SK-N-SH (cell line): ENCODE measurements around the gene RETSAT. TPM values are rescaled to one million over a fixed set of nuclear protein-coding genes. Genes with fewer than 3 reads are reported as not detected.

ENCODE experiments used
- CTCF ChIA-PET: fragments of 300-600, 350-600 bp; formaldehyde crosslinking; extraction: SDS; loops from one replicate; lab custom pipeline; 2021; lab: Yijun Ruan, JAX
- POLR2A ChIA-PET: fragments of 350-600 bp; sonication (Branson Sonifier 250); formaldehyde crosslinking; extraction: SDS; loops from one replicate; lab custom pipeline; 2020; ENCODE audit warnings: antibody characterized with exemption, inconsistent platforms; lab: Yijun Ruan, JAX
- DNase-seq: peaks from one replicate; pipeline ENCODE4 v3.0.0; 2012
- H2AFZ ChIP-seq: fragments of 200-600 bp; sonication (generic); 2 replicates; pipeline ENCODE4 v1.8.1; 2016; ENCODE audit warnings: antibody characterized with exemption, mild to moderate bottlenecking, low read depth
- H3F3A ChIP-seq: fragments of 200-600 bp; sonication (generic); replicated peaks from 2 replicates; pipeline ENCODE3; 2016; ENCODE audit warnings: antibody characterized with exemption, mild to moderate bottlenecking; ENCODE audit not compliant: insufficient read depth
- H3K27ac ChIP-seq, 2 experiments: fragments of 200-500 bp in 1 of 2; fragments of 200-600 bp in 1 of 2; sonication (Bioruptor generic) in 1 of 2; sonication (generic), shearing (Covaris generic) in 1 of 2; 2 replicates each; pipeline versions ENCODE4 v1.5.1 to v1.6.1; 2014 to 2016; ENCODE audit warnings: low read depth in 2 of 2, inconsistent platforms in 1 of 2, low read length in 1 of 2, mild to moderate bottlenecking in 1 of 2, mixed read lengths in 1 of 2
- H3K27me3 ChIP-seq: fragments of 200-600 bp; sonication (generic), shearing (Covaris generic); 2 replicates; pipeline ENCODE4 v1.6.1; 2016; ENCODE audit warnings: mixed run types; ENCODE audit not compliant: insufficient read depth
- H3K36me3 ChIP-seq, 2 experiments: fragments of 200-500 bp in 1 of 2; fragments of 200-600 bp in 1 of 2; sonication (Bioruptor generic) in 1 of 2; sonication (generic) in 1 of 2; replicated peaks in 1 of 2; 2 replicates each; pipeline versions ENCODE3 to v1.5.1; 2014 to 2016; ENCODE audit warnings: low read length in 1 of 2, mild to moderate bottlenecking in 1 of 2; ENCODE audit not compliant: insufficient read depth in 2 of 2, control insufficient read depth in 1 of 2
- H3K4me1 ChIP-seq, 2 experiments: fragments of 200-500 bp in 1 of 2; fragments of 200-600 bp in 1 of 2; sonication (Bioruptor generic) in 1 of 2; sonication (generic), shearing (Covaris generic) in 1 of 2; 2 replicates each; pipeline versions ENCODE4 v1.5.1 to v1.6.1; 2014 to 2016; ENCODE audit warnings: low read depth in 1 of 2, low read length in 1 of 2, mixed run types in 1 of 2; ENCODE audit not compliant: insufficient read depth in 2 of 2, control insufficient read depth in 1 of 2
- H3K4me2 ChIP-seq: fragments of 200-600 bp; sonication (generic), shearing (Covaris generic); 2 replicates; pipeline ENCODE4 v1.6.1; 2017; ENCODE audit warnings: mixed run types
- H3K4me3 ChIP-seq, 2 experiments: fragments of 200-500 bp in 1 of 2; fragments of 200-600 bp in 1 of 2; sonication (Bioruptor generic) in 1 of 2; sonication (generic), shearing (Covaris generic) in 1 of 2; 2 replicates each; pipeline versions ENCODE4 v1.5.1 to v1.8.1; 2014 to 2016; ENCODE audit warnings: low read depth in 2 of 2, inconsistent platforms in 1 of 2, low read length in 1 of 2, mild to moderate bottlenecking in 1 of 2, mixed read lengths in 1 of 2, moderate library complexity in 1 of 2
- H3K79me2 ChIP-seq: fragments of 200-600 bp; sonication (generic); 2 replicates; pipeline ENCODE4 v1.8.1; 2017; ENCODE audit warnings: mild to moderate bottlenecking; ENCODE audit not compliant: insufficient read depth
- H3K9ac ChIP-seq: fragments of 200-600 bp; sonication (generic); 2 replicates; pipeline ENCODE4 v1.6.1; 2017; ENCODE audit warnings: mixed run types
- H3K9me2 ChIP-seq: fragments of 200-600 bp; sonication (generic); 2 replicates; pipeline ENCODE4 v1.6.1; 2017; ENCODE audit warnings: mixed run types
- H3K9me3 ChIP-seq: fragments of 200-600 bp; sonication (generic); 2 replicates; pipeline ENCODE4 v1.6.1; 2017; ENCODE audit warnings: mixed run types, mild to moderate bottlenecking, moderate library complexity
- H4K20me1 ChIP-seq: fragments of 200-600 bp; sonication (generic); 2 replicates; pipeline ENCODE4 v1.6.1; 2017; ENCODE audit warnings: mild to moderate bottlenecking, mixed run types; ENCODE audit not compliant: insufficient read depth
- CHD2 ChIP-seq: fragments of 150-350 bp; IDR thresholded peaks from 2 replicates; pipeline ENCODE4 v1.6.1; 2018; ENCODE audit warnings: low read length; ENCODE audit not compliant: partially characterized antibody
- EP300 ChIP-seq, 2 experiments: IDR thresholded peaks; 2 replicates each; pipeline versions ENCODE4 v1.4.0 to v1.6.1; 2012; ENCODE audit warnings: borderline replicate concordance in 1 of 2, low read depth in 1 of 2, low read length in 1 of 2
- FOXJ3 ChIP-seq: sonication (generic); formaldehyde crosslinking; IDR thresholded peaks from 2 replicates; pipeline ENCODE4 v1.5.1; 2020; ENCODE audit warnings: mild to moderate bottlenecking, missing genetic modification reagents
- FOXM1 ChIP-seq: IDR thresholded peaks from 2 replicates; pipeline ENCODE4 v1.4.0; 2012; ENCODE audit warnings: low read depth, mild to moderate bottlenecking
- GATA2 ChIP-seq: sonication (generic); formaldehyde crosslinking; IDR thresholded peaks from 2 replicates; pipeline ENCODE4 v1.5.0; 2020; ENCODE audit warnings: mild to moderate bottlenecking, missing genetic modification reagents
- MEF2A ChIP-seq: IDR thresholded peaks from 2 replicates; pipeline ENCODE4 v1.4.0; 2012; ENCODE audit warnings: low read depth, borderline replicate concordance
- NFIC ChIP-seq: IDR thresholded peaks from 2 replicates; pipeline ENCODE4 v1.4.0; 2012; ENCODE audit warnings: borderline replicate concordance
- NRF1 ChIP-seq: IDR thresholded peaks from 2 replicates; pipeline ENCODE4 v1.6.1; 2012; ENCODE audit warnings: low read depth, mild to moderate bottlenecking, low read length
- POLR2AphosphoS5 ChIP-seq: IDR thresholded peaks from 2 replicates; pipeline ENCODE4 v1.6.1; 2012; ENCODE audit warnings: low read depth, low read length
- RAD21 ChIP-seq: IDR thresholded peaks from 2 replicates; pipeline ENCODE4 v1.6.1; 2012; ENCODE audit warnings: mild to moderate bottlenecking, low read length
- RFX5 ChIP-seq: IDR thresholded peaks from 2 replicates; pipeline ENCODE4 v1.6.1; 2012; ENCODE audit warnings: mild to moderate bottlenecking, improper control_type of control experiment, low read length
- SMC3 ChIP-seq: IDR thresholded peaks from 2 replicates; pipeline ENCODE4 v1.6.1; 2012; ENCODE audit warnings: low read depth, low read length, improper control_type of control experiment
- TAF1 ChIP-seq: IDR thresholded peaks from 2 replicates; pipeline ENCODE4 v1.6.1; 2012; ENCODE audit warnings: low read depth, mild to moderate bottlenecking, low read length, moderate library complexity, borderline replicate concordance
- YY1 ChIP-seq: IDR thresholded peaks from 2 replicates; pipeline ENCODE4 v1.4.0; 2012; ENCODE audit warnings: low read depth, mild to moderate bottlenecking
- WGBS: methylation state at CpG from one replicate; pipeline ENCODE4 v1.1.6; 2017; ENCODE audit warnings: low lambda C conversion rate; 5-methylcytosine and 5-hydroxymethylcytosine counted together
- polyA plus RNA-seq, 3 experiments: library from polyadenylated mRNA; depleted of rRNA; stranded (reverse); fragments of >200 nt; gene quantifications; 2 replicates each; pipeline ENCODE4 v1.2.3, GENCODE V29; 2012
- TF ChIP-seq, protein P1 (sequence below): fragments of 200-600 bp; sonication (generic); IDR thresholded peaks from 2 replicates; pipeline ENCODE4 v1.6.1; 2017; ENCODE audit warnings: antibody characterized with exemption, mild to moderate bottlenecking, moderate library complexity
- TF ChIP-seq, protein P2 (sequence below): IDR thresholded peaks from 2 replicates; pipeline ENCODE4 v1.4.0; 2012; ENCODE audit warnings: low read depth, borderline replicate concordance
- TF ChIP-seq, protein P3 (sequence below): IDR thresholded peaks from 2 replicates; pipeline ENCODE4 v1.6.1; 2012; ENCODE audit warnings: mild to moderate bottlenecking, low read depth, low read length, moderate library complexity

Gene RETSAT
- polyA plus RNA-seq, 1 of the 3 experiments (the other 2 are of a cell fraction) = 28.0 TPM

DNA sequence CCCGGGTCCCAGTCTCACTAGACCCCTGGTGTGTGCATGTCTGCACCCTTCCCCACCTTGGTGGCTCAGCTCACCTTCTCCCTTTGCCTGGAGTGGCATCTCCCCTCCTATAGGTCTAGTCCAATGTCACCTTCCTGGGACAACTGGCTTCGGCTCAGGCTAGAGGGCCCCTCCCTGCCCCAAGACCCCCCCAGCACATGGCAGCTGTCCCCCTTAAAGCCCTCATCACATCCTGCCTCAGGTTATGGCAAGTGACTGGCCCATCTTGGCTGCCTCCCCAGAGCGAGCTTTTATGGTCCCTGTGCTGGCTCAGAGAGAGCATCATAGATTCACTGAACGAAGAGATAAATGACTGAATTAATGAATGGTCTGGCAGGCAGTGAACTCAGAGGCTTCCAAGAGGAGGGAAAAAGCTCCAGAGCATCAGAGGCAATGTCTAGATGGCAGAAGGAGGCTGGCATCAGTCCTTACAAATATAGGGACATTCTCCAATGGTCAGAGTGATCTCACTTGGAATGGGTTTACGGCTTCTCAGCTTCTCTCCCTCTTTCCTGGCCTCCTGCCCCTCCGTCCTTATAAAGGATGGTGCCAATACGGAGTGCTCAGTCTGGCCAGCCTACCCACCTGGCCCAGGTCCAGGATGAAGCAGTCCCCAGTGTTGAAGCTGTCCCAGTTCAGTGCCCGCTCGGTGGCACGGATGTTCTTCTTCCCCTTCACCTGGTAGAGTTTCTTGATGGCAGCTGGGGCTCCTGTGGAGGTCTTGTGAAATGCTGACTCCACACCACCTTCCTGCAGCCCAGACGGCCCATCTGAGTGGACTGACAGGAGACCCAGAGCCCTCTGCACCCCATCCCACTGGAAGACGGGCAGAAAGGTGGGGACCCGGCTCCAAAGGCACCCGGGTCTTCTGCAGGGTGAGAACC is 46.5 kb upstream of the RETSAT start:
- no peak overlapping the region for H3K4me2 ChIP-seq
- H3K9me2 ChIP-seq = no peaks in the 10 kb centered on the region
- H2AFZ ChIP-seq = no peak overlapping the region
- H4K20me1 ChIP-seq = no peaks in the 10 kb centered on the region
- ChIA-PET CTCF (interaction anchor here (0.7 to 2.0 kb wide), 3 partner anchors 10 to 151 kb away, joined by 3 to 5 read pairs (median 5); no protein-coding TSS in a partner anchor), POLR2A (no interaction called here)
- H3K36me3 ChIP-seq = no peaks in the 10 kb centered on the region
- H3K79me2 ChIP-seq = no peaks in the 10 kb centered on the region
- no peak overlapping the region for H3K4me3 ChIP-seq
- 0 out of 2 replicates have a peak, but pooled peaks cover 4% of the 10 kb centered on the region for H3K9me3 ChIP-seq
- peaks cover 9% of the 10 kb centered on the region in 2 experiments; a peak in 2 of 4 replicates for H3K4me1 ChIP-seq
- TF ChIP-seq NRF1 (no peak), POLR2AphosphoS5 (no peak), YY1 (no peak)
- peaks cover 10% of the 10 kb centered on the region for H3F3A ChIP-seq
- no peaks in the 10 kb centered on the region for H3K27me3 ChIP-seq
- DNase-seq = peak; percentile 12
- no peak overlapping the region for H3K9ac ChIP-seq
- WGBS = 67% methylated on average over 14 of the region's 14 CpGs
- H3K27ac ChIP-seq = no peak overlapping the region

DNA sequence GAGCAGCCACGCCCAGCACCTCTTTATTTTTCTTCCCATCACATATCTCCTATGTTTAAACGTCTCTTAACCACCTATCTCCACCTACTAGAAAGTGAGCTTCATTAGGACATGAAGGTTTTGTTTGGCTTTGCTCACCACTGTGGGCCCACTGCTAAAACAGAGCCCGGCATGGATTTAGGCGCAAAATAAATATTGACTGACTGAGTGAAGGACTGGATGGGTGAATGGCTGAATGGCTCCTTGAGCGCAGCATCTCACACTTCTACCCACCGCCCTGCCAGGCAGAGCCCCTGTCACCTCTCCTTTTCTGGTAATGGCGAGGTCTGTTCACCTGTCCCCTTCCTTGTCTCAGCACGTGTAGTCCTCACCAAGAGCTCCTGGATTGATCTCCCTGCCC is 45.7 kb upstream of the RETSAT start:
- Histone ChIP-seq H3F3A (peaks cover 3% of the 10 kb centered on the region), H3K9ac (no peak overlapping the region), H4K20me1 (no peaks in the 10 kb centered on the region), H3K4me1 (peaks cover 2 to 13% of the 10 kb centered on the region in 2 experiments; a peak in 2 of 4 replicates), H3K9me3 (0 out of 2 replicates have a peak, but pooled peaks cover 4% of the 10 kb centered on the region), H3K27ac (no peak overlapping the region), H3K9me2 (no peaks in the 10 kb centered on the region), H3K79me2 (no peaks in the 10 kb centered on the region), H2AFZ (no peak overlapping the region), H3K4me2 (no peak overlapping the region), H3K36me3 (no peaks in the 10 kb centered on the region), H3K4me3 (no peak overlapping the region), H3K27me3 (no peaks in the 10 kb centered on the region)
- TF ChIP-seq SMC3 = no peak
- TF ChIP-seq FOXJ3 (CRISPR knock-in tag) = no peak
- TF ChIP-seq EP300 (IDR thresholded peaks at IDR 0.05; ENCODE audit: borderline replicate concordance in 1 of 2, low read depth in 1 of 2, low read length in 1 of 2) = no peak
- no peak for TF ChIP-seq POLR2AphosphoS5
- TF ChIP-seq, protein P1, sequence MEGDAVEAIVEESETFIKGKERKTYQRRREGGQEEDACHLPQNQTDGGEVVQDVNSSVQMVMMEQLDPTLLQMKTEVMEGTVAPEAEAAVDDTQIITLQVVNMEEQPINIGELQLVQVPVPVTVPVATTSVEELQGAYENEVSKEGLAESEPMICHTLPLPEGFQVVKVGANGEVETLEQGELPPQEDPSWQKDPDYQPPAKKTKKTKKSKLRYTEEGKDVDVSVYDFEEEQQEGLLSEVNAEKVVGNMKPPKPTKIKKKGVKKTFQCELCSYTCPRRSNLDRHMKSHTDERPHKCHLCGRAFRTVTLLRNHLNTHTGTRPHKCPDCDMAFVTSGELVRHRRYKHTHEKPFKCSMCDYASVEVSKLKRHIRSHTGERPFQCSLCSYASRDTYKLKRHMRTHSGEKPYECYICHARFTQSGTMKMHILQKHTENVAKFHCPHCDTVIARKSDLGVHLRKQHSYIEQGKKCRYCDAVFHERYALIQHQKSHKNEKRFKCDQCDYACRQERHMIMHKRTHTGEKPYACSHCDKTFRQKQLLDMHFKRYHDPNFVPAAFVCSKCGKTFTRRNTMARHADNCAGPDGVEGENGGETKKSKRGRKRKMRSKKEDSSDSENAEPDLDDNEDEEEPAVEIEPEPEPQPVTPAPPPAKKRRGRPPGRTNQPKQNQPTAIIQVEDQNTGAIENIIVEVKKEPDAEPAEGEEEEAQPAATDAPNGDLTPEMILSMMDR = no peak
- TF ChIP-seq MEF2A = no peak
- no peak for TF ChIP-seq RFX5
- TF ChIP-seq, protein P2, sequence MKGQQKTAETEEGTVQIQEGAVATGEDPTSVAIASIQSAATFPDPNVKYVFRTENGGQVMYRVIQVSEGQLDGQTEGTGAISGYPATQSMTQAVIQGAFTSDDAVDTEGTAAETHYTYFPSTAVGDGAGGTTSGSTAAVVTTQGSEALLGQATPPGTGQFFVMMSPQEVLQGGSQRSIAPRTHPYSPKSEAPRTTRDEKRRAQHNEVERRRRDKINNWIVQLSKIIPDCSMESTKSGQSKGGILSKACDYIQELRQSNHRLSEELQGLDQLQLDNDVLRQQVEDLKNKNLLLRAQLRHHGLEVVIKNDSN = no peak
- TF ChIP-seq NFIC = no peak
- no peak for TF ChIP-seq CHD2
- TF ChIP-seq RAD21 = no peak
- no peak for TF ChIP-seq FOXM1
- no peak for TF ChIP-seq TAF1
- TF ChIP-seq, protein P3, sequence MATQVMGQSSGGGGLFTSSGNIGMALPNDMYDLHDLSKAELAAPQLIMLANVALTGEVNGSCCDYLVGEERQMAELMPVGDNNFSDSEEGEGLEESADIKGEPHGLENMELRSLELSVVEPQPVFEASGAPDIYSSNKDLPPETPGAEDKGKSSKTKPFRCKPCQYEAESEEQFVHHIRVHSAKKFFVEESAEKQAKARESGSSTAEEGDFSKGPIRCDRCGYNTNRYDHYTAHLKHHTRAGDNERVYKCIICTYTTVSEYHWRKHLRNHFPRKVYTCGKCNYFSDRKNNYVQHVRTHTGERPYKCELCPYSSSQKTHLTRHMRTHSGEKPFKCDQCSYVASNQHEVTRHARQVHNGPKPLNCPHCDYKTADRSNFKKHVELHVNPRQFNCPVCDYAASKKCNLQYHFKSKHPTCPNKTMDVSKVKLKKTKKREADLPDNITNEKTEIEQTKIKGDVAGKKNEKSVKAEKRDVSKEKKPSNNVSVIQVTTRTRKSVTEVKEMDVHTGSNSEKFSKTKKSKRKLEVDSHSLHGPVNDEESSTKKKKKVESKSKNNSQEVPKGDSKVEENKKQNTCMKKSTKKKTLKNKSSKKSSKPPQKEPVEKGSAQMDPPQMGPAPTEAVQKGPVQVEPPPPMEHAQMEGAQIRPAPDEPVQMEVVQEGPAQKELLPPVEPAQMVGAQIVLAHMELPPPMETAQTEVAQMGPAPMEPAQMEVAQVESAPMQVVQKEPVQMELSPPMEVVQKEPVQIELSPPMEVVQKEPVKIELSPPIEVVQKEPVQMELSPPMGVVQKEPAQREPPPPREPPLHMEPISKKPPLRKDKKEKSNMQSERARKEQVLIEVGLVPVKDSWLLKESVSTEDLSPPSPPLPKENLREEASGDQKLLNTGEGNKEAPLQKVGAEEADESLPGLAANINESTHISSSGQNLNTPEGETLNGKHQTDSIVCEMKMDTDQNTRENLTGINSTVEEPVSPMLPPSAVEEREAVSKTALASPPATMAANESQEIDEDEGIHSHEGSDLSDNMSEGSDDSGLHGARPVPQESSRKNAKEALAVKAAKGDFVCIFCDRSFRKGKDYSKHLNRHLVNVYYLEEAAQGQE = no peak
- no peak for TF ChIP-seq YY1
- no peak for TF ChIP-seq GATA2 (CRISPR knock-in tag)
- ChIA-PET POLR2A (interaction anchor here (1.9 kb wide), 1 partner anchor 72 kb away, joined by 5 read pairs; the partner anchor contains the start of gene TGOLN2), CTCF (interaction anchor here (0.7 to 2.0 kb wide), 3 partner anchors 10 to 152 kb away, joined by 3 to 5 read pairs (median 5); no protein-coding TSS in a partner anchor)
- 83% methylated on average over 8 of the region's 8 CpGs for WGBS
- no peak for DNase-seq
